AG09319 (cell line): ENCODE results near the gene MANBA.
"Not testable (repeated sequence)": the region's sequence is repeated elsewhere in the genome, so short reads cannot be mapped to it uniquely, and the experiment has no call there.

Experiments used
- DNase-seq: peaks from one replicate; pipeline ENCODE4 v3.0.0-alpha.2; 2010; ENCODE audit warnings: low read depth; ENCODE audit errors: extremely low read depth
- CTCF ChIP-seq: IDR thresholded peaks from 2 replicates; pipeline ENCODE4 v1.5.1; 2011; ENCODE audit warnings: low read depth, mild to moderate bottlenecking, inconsistent platforms, low read length, moderate library complexity

Gene MANBA

GRCh38 chr4:102717448-102718092, 43.2 kb downstream of the MANBA start:
- no peak for DNase-seq
- TF ChIP-seq CTCF, result no peak

GRCh38 chr4:102715057-102715456, 45.7 kb downstream of the MANBA start:
- no peak for DNase-seq
- no peak; the same call in none of the 2 replicates for TF ChIP-seq CTCF

GRCh38 chr4:102713774-102714173, 47.0 kb downstream of the MANBA start:
- not testable (repeated sequence) for DNase-seq

- no peak for DNase-seq
- TF ChIP-seq CTCF, result no peak
Observed at GRCh38 chr4:102713096-102713495, 47.7 kb downstream of the MANBA start.

- no peak for DNase-seq
- TF ChIP-seq CTCF, result no peak
Observed at GRCh38 chr4:102710986-102711385, 49.8 kb downstream of the MANBA start.

- DNase-seq, result not testable (repeated sequence)
Observed at GRCh38 chr4:102709060-102709459, 51.7 kb downstream of the MANBA start.

GRCh38 chr4:102707150-102707549, 53.6 kb downstream of the MANBA start:
- no peak for TF ChIP-seq CTCF
- no peak for DNase-seq

GRCh38 chr4:102705391-102705935, 55.3 kb downstream of the MANBA start:
- DNase-seq, result no peak
- no peak for TF ChIP-seq CTCF
